A673 (cell line): ENCODE data around the gene FAHD2A.

ENCODE experiments used
- EZH2 ChIP-seq: fragments of 200-600 bp; sonication (generic); IDR thresholded peaks from 2 replicates; pipeline ENCODE4 v1.6.1; 2017; ENCODE audit warnings: borderline replicate concordance, low read depth, mild to moderate bottlenecking, mixed read lengths, antibody characterized with exemption, low read length; ENCODE audit not compliant: poor library complexity, severe bottlenecking
- TF ChIP-seq, protein P1 (sequence below): fragments of 300-800, 200-600 bp; sonication (generic); conservative IDR thresholded peaks from 2 replicates; pipeline ENCODE4 v1.5.1; 2017; ENCODE audit warnings: low read depth, mild to moderate bottlenecking, antibody characterized with exemption, low read length, moderate library complexity, mixed read lengths

DNA sequence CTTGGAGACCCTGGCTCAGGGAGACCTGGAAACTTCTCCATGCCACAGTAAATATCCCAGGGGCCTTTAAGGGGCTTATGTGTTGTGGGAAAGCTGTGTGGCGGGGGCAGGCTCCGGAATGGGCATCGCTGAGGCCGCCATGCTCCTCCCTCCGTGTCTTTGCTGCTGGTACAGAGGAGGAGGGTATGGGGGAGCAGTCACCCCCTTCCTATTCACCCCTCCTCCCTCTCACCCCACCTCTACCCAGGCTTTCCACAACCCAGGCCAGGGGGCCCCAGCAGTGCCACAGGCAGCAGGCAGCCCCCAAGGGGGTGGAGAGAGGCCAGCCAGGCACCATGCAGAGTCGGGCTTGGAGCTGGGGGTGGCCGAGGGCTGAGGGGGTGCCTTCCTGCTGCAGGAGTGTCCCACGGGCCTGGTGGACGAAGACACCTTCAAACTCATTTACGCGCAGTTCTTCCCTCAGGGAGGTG lies 28.0 kb upstream of the FAHD2A start:
- no peak for TF ChIP-seq EZH2
- TF ChIP-seq, protein P1, sequence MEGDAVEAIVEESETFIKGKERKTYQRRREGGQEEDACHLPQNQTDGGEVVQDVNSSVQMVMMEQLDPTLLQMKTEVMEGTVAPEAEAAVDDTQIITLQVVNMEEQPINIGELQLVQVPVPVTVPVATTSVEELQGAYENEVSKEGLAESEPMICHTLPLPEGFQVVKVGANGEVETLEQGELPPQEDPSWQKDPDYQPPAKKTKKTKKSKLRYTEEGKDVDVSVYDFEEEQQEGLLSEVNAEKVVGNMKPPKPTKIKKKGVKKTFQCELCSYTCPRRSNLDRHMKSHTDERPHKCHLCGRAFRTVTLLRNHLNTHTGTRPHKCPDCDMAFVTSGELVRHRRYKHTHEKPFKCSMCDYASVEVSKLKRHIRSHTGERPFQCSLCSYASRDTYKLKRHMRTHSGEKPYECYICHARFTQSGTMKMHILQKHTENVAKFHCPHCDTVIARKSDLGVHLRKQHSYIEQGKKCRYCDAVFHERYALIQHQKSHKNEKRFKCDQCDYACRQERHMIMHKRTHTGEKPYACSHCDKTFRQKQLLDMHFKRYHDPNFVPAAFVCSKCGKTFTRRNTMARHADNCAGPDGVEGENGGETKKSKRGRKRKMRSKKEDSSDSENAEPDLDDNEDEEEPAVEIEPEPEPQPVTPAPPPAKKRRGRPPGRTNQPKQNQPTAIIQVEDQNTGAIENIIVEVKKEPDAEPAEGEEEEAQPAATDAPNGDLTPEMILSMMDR: no peak
